Parathyroid adenoma (tissue), 2 donors: ENCODE results near the gene LDLRAD2.

ENCODE experiments used
- H2AFZ ChIP-seq: fragments of 300-600 bp; sonication (generic); one replicate; pipeline ENCODE4 v1.7.0; 2017; ENCODE audit warnings: antibody characterized with exemption, mild to moderate bottlenecking
- H3K27ac ChIP-seq: fragments of 300-600 bp; sonication (generic); one replicate; pipeline ENCODE4 v1.7.0; 2017
- H3K27me3 ChIP-seq: fragments of 300-600 bp; sonication (generic); one replicate; pipeline ENCODE4 v1.7.0; 2017; ENCODE audit warnings: low read length; ENCODE audit not compliant: control insufficient read depth, insufficient read depth
- H3K36me3 ChIP-seq: fragments of 300-600 bp; sonication (generic); one replicate; pipeline ENCODE4 v1.7.0; 2017; ENCODE audit warnings: low read length; ENCODE audit not compliant: control insufficient read depth, insufficient read depth
- H3K4me1 ChIP-seq: fragments of 300-600 bp; sonication (generic); one replicate; pipeline ENCODE4 v1.7.0; 2017; ENCODE audit warnings: control low read depth
- H3K4me2 ChIP-seq: fragments of 300-600 bp; sonication (generic); one replicate; pipeline ENCODE4 v1.7.0; 2017; ENCODE audit warnings: low read length
- H3K4me3 ChIP-seq: fragments of 300-600 bp; sonication (generic); one replicate; pipeline ENCODE4 v1.7.0; 2017; ENCODE audit warnings: low read depth, low read length
- H3K79me2 ChIP-seq: fragments of 300-600 bp; sonication (generic); one replicate; pipeline ENCODE4 v1.7.0; 2017; ENCODE audit warnings: control low read depth
- H3K9ac ChIP-seq: fragments of 300-600 bp; sonication (generic); one replicate; pipeline ENCODE4 v1.7.0; 2017; ENCODE audit warnings: mild to moderate bottlenecking
- H3K9me3 ChIP-seq: fragments of 300-600 bp; sonication (generic); one replicate; pipeline ENCODE4 v1.7.0; 2017; ENCODE audit warnings: low read length; ENCODE audit not compliant: control insufficient read depth
- CTCF ChIP-seq: fragments of 300-600 bp; sonication (generic); IDR thresholded peaks from one replicate; pipeline ENCODE4 v1.7.0; 2017; ENCODE audit warnings: antibody characterized with exemption, mild to moderate bottlenecking
- donor health status: primary hyperparathyroidism.

LDLRAD2 gene

DNA sequence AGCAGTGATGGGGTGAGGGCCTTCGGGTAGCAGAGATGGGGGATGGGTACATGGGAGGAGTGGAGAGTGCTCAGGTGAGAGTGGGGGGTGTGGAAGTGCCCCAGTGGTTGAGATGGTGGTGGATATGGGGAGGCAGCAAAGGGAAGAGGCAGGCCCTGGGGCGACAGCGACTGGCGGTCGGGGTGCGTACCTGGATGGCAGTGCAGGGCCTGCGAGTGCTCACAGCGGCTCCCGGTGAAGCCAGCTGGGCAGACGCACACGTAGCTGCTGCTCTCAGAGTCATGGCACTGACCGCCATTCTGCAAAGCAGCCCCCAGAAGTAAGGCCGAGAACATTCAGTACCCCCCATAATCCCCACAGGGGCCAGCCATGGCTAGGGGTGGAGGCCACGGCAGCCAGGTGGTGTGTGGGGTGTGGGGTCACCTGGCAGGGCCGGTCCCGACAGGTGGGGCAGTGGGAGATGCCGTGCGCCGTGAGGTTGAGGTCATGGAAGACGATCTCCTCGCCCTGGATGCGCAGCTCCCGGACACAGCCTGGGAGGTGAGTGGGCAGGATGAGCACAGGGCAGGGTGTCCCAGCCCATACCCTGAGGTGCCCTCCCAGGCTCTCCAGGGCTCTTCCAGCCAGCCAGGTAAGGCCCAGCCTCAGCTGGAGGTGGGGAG, 18.9 kb downstream of the LDLRAD2 start:
- H3K27ac ChIP-seq = no peak overlapping the region
- H3K79me2 ChIP-seq = no peaks in the 10 kb centered on the region
- no peak overlapping the region for H3K9ac ChIP-seq
- no peaks in the 10 kb centered on the region for H3K4me1 ChIP-seq
- H2AFZ ChIP-seq = no peak overlapping the region
- H3K4me3 ChIP-seq = no peak overlapping the region
- no peak for TF ChIP-seq CTCF
- H3K36me3 ChIP-seq = no peaks in the 10 kb centered on the region
- no peak overlapping the region for H3K4me2 ChIP-seq
- no peaks in the 10 kb centered on the region for H3K27me3 ChIP-seq
- H3K9me3 ChIP-seq = no peaks in the 10 kb centered on the region

DNA sequence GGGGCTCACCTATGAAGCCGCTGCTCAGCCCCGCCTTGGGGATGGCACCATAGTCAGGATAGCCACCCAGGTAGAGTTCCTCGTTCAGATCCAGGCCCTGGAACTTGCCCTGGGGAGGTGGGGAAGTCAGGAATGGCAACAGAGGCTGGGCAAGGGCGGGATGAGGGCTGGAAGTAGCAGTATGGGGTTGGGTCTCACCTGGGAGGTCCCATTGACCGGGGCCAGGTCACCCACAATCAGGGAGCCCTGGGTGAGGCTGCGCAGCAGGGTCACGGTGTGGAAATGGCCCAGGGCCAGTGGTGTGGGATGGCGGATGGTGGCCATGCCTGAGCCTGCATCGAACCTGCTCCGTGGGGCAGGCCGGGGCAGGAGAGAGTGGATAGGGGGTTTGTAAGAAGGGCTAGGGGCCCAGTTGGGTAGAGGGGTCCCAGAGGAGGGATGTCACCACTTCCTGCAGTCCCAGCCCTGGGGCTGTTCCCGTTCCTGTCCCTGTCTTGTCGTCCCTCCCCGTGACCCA, 19.4 kb downstream of the LDLRAD2 start:
- Histone ChIP-seq H3K27me3 (no peaks in the 10 kb centered on the region), H3K79me2 (no peaks in the 10 kb centered on the region), H3K27ac (no peak overlapping the region), H3K36me3 (no peaks in the 10 kb centered on the region), H3K9me3 (no peaks in the 10 kb centered on the region), H3K9ac (no peak overlapping the region), H2AFZ (no peak overlapping the region), H3K4me2 (no peak overlapping the region), H3K4me3 (no peak overlapping the region), H3K4me1 (no peaks in the 10 kb centered on the region)
- no peak for TF ChIP-seq CTCF

- no peak overlapping the region for H3K4me3 ChIP-seq
- no peaks in the 10 kb centered on the region for H3K9me3 ChIP-seq
- no peaks in the 10 kb centered on the region for H3K79me2 ChIP-seq
- no peaks in the 10 kb centered on the region for H3K36me3 ChIP-seq
- H3K4me1 ChIP-seq = no peaks in the 10 kb centered on the region
- H3K27me3 ChIP-seq = no peaks in the 10 kb centered on the region
- TF ChIP-seq CTCF = no peak
- H3K27ac ChIP-seq = no peak overlapping the region
- no peak overlapping the region for H3K4me2 ChIP-seq
- no peak overlapping the region for H2AFZ ChIP-seq
- H3K9ac ChIP-seq = no peak overlapping the region
Observed at GRCh38 chr1:21833392-21833976, 21.4 kb downstream of the LDLRAD2 start.

- Histone ChIP-seq H3K4me3 (no peak overlapping the region), H3K4me1 (no peaks in the 10 kb centered on the region), H3K27ac (no peak overlapping the region), H3K4me2 (no peak overlapping the region), H3K79me2 (no peaks in the 10 kb centered on the region), H3K9ac (no peak overlapping the region), H3K27me3 (no peaks in the 10 kb centered on the region), H3K36me3 (no peaks in the 10 kb centered on the region), H2AFZ (no peak overlapping the region), H3K9me3 (no peaks in the 10 kb centered on the region)
- TF ChIP-seq CTCF = no peak
Observed at GRCh38 chr1:21834094-21834493, 22.0 kb downstream of the LDLRAD2 start.

DNA sequence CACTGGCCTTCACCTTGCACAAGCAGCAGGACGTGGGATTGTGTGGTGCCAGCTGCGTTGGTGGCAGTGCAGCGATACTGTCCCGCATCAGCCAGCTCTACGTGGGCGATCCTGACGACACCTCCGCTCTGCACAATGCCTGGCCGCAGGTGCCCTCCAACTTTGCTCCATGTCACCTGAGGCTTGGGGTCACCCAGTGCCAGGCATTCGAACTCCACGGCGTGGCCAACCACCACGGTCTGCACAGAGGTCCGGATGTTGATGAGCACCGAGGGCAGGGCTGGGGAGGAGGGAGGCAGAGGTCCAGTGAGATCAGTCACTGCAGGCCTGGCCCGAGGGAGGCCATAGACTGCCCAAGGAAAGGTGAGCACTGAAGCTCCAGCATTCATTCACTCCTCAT, 22.6 kb downstream of the LDLRAD2 start:
- Histone ChIP-seq H3K27me3 (no peaks in the 10 kb centered on the region), H3K4me3 (no peak overlapping the region), H3K4me2 (no peak overlapping the region), H3K36me3 (no peaks in the 10 kb centered on the region), H3K9me3 (no peaks in the 10 kb centered on the region), H3K9ac (no peak overlapping the region), H2AFZ (no peak overlapping the region), H3K4me1 (no peaks in the 10 kb centered on the region), H3K27ac (no peak overlapping the region), H3K79me2 (no peaks in the 10 kb centered on the region)
- TF ChIP-seq CTCF = no peak
